ENCODE results near the gene ZDHHC22. TPM values are rescaled to one million over a fixed set of nuclear protein-coding genes. Genes with fewer than 3 reads are reported as not detected.
A peak's percentile ranks its signal among the peaks of the same experiment; 100 is the strongest.

The ZDHHC22 gene
- total RNA-seq, 1 experiment from 2014 or later, result 11.3 TPM

DNA sequence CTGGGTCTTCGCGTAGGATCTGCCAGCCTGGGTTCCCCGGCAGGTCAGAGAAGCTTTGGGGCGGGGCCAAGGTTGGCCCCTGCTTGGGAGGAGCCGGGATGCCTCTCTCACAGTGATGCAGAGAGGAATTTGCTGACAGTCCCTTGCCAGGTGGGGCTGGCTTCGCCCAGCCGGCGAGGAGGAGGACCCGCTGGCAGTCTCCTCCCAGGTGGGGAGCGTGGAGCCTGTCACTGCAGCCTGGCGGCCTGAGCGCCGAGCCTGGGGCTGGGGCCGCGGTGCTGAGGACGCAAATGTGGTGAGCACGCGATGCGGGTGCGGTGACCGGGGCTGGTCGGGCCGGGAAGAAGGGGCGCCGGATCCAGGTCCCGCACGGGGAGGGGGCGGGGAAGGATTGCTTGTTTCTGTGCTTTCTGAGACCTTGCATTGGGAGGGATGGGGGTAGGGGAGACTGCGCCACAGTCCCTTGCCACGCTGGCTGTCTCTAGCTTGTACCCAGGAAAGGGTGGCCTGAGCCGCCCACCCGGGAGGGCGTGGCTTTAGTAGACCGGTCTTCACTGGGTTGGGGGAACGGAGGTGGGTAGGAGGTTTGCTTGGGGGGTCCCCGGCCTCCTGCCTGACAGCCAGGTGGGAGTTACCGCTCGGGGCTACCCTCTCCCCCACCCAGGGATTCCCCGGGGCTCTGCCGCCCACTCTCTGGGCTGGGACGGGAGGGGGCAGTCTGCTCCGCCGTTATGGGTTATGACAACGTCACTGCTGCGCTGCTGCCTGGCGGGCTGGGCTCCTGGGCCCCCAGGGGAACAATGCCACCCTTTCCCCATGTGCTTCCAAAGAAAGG, 40.2 kb upstream of the ZDHHC22 start, which contains the start of gene TMEM63C:
Gene TMEM63C (plus strand): TSS at position 196 of the 835 bp plus-strand sequence. CDS start 37,016 bp downstream, outside the sequence.
- no peaks in the 10 kb centered on the region for H3K27me3 ChIP-seq (ENCODE audit: insufficient read depth, low read length)
- no CpG with 5 or more reads among the region's 46 CpGs for WGBS (ENCODE audit: extremely low coverage, insufficient read length, low lambda C conversion rate)
- no peak within 1 kb of the TSS for H2BK15ac ChIP-seq (ENCODE audit: low read depth, low read length)
- peaks cover 8% of the 10 kb centered on the region for H3K23me2 ChIP-seq (ENCODE audit: insufficient read length, low read depth, low read length, poor library complexity, severe bottlenecking)
- no peak within 1 kb of the TSS for H3T11ph ChIP-seq (ENCODE audit: low read length)
- H3K23ac ChIP-seq (ENCODE audit: insufficient read length, low read depth, low read length), result no peak within 1 kb of the TSS
- H3K79me2 ChIP-seq (ENCODE audit: insufficient read depth, low read length), result no peaks in the 10 kb centered on the region
- peak within 1 kb of the TSS; percentile 4 for H2BK12ac ChIP-seq (ENCODE audit: insufficient read length, low read depth, low read length)
- H3K36me3 Mint-ChIP-seq (ENCODE audit: insufficient read depth in 1 of 3, low read depth in 3 of 3), result no peaks in the 10 kb centered on the region
- H3K27ac Mint-ChIP-seq, result peak within 1 kb of the TSS; percentile 77 to 96 (median 91); a peak in 4 of 7 replicates
- H3K4me2 ChIP-seq (ENCODE audit: insufficient read depth, insufficient read length, low read length), result peak within 1 kb of the TSS; percentile 66
- TF ChIP-seq, protein P1, sequence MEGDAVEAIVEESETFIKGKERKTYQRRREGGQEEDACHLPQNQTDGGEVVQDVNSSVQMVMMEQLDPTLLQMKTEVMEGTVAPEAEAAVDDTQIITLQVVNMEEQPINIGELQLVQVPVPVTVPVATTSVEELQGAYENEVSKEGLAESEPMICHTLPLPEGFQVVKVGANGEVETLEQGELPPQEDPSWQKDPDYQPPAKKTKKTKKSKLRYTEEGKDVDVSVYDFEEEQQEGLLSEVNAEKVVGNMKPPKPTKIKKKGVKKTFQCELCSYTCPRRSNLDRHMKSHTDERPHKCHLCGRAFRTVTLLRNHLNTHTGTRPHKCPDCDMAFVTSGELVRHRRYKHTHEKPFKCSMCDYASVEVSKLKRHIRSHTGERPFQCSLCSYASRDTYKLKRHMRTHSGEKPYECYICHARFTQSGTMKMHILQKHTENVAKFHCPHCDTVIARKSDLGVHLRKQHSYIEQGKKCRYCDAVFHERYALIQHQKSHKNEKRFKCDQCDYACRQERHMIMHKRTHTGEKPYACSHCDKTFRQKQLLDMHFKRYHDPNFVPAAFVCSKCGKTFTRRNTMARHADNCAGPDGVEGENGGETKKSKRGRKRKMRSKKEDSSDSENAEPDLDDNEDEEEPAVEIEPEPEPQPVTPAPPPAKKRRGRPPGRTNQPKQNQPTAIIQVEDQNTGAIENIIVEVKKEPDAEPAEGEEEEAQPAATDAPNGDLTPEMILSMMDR (conservative IDR thresholded peaks at IDR 0.05), result no peak
- H4K8ac ChIP-seq (replicated peaks; ENCODE audit: insufficient read length, low read depth, low read length), result no peak within 1 kb of the TSS
- no peaks in the 10 kb centered on the region for H3K9me3 ChIP-seq (ENCODE audit: control insufficient read depth, low read depth, low read length)
- H3K56ac ChIP-seq (ENCODE audit: insufficient read length, low read depth, low read length), result no peak within 1 kb of the TSS
- H4K20me1 ChIP-seq (ENCODE audit: control insufficient read depth, insufficient read depth, insufficient read length), result no peaks in the 10 kb centered on the region
- no peaks in the 10 kb centered on the region for H3K79me1 ChIP-seq (ENCODE audit: insufficient read depth, low read depth, low read length, poor library complexity, severe bottlenecking)
- H4K5ac ChIP-seq (ENCODE audit: insufficient read length, low read depth, low read length), result no peak within 1 kb of the TSS
- no peak within 1 kb of the TSS for H2AFZ ChIP-seq (ENCODE audit: low read length)
- H3K14ac ChIP-seq (ENCODE audit: insufficient read depth, low read length), result no peak within 1 kb of the TSS
- DNase-seq, result peak; percentile 99
- no peak within 1 kb of the TSS for H4K91ac ChIP-seq (ENCODE audit: insufficient read length, low read depth, low read length)
- H3K27me3 Mint-ChIP-seq (ENCODE audit: low read depth), result peaks cover 11% of the 10 kb centered on the region
- peaks cover 5% of the 10 kb centered on the region; the same call in 1 of the 2 replicates for H3K4me1 ChIP-seq (ENCODE audit: insufficient read depth, low read length)
- no peak within 1 kb of the TSS for H3K4ac ChIP-seq (ENCODE audit: low read depth, low read length)
- peak within 1 kb of the TSS; percentile 15 for H3K9ac ChIP-seq (ENCODE audit: extremely low read depth, insufficient read length, low read length)
- H3K18ac ChIP-seq (ENCODE audit: insufficient read length, low read depth, low read length), result no peak within 1 kb of the TSS
- H3K4me3 Mint-ChIP-seq, result peak within 1 kb of the TSS; percentile 75 to 88
- no peak within 1 kb of the TSS for H2BK20ac ChIP-seq (ENCODE audit: low read depth, low read length, poor library complexity, severe bottlenecking)
- no peak within 1 kb of the TSS for H3K27ac ChIP-seq (ENCODE audit: insufficient read length, low read depth, low read length)
- H2AK5ac ChIP-seq (ENCODE audit: insufficient read length, low read length), result no peak within 1 kb of the TSS
- peaks cover 12 to 19% of the 10 kb centered on the region in 2 experiments for H3K4me1 Mint-ChIP-seq
- no peaks in the 10 kb centered on the region for H3K9me3 Mint-ChIP-seq
- H2BK120ac ChIP-seq (ENCODE audit: low read depth, low read length, poor library complexity, severe bottlenecking), result no peak within 1 kb of the TSS
- H2BK5ac ChIP-seq (ENCODE audit: insufficient read length, low read length), result no peak within 1 kb of the TSS

All from H9 (cell line).